SK-N-SH treated with all-trans-retinoic acid at 6 μM for 48 hours (cell line): Measurements from ENCODE around the gene RDH5.

Experiments used
- ATAC-seq: fragments of 200-7000 bp; cut with Tn5 transposase; 3 replicates; pipeline ENCODE4 v1.9.1; 2020; ENCODE audit warnings: mild to moderate bottlenecking, moderate library complexity
- BACH2 ChIP-seq: fragments of 250-450 bp; sonication (Bioruptor Pico); IDR thresholded peaks from 2 replicates; pipeline ENCODE4 v1.9.0; 2021; ENCODE audit warnings: mild to moderate bottlenecking, borderline replicate concordance
- CREB5 ChIP-seq: fragments of 250-450 bp; sonication (Bioruptor Pico); IDR thresholded peaks from 2 replicates; pipeline ENCODE4 v1.5.1; 2020; ENCODE audit warnings: low read depth, mild to moderate bottlenecking, moderate library complexity
- CSDC2 ChIP-seq: fragments of 250-450 bp; sonication (Bioruptor Pico); IDR thresholded peaks from 2 replicates; pipeline ENCODE4 v1.5.0; 2020; ENCODE audit warnings: mild to moderate bottlenecking, moderate library complexity
- CSRNP3 ChIP-seq: fragments of 250-450 bp; sonication (Bioruptor Pico); IDR thresholded peaks from 2 replicates; pipeline ENCODE4 v1.5.1; 2021; ENCODE audit warnings: mild to moderate bottlenecking, moderate library complexity
- ESRRG ChIP-seq: fragments of 250-450 bp; sonication (Bioruptor Pico); IDR thresholded peaks from 2 replicates; pipeline ENCODE4 v1.6.1; 2021; ENCODE audit warnings: mild to moderate bottlenecking
- GLIS3 ChIP-seq: fragments of 250-450 bp; sonication (Bioruptor Pico); IDR thresholded peaks from 2 replicates; pipeline ENCODE4 v1.5.0; 2020; ENCODE audit warnings: mild to moderate bottlenecking, moderate library complexity
- ISL1 ChIP-seq: fragments of 250-450 bp; sonication (Bioruptor Pico); IDR thresholded peaks from 2 replicates; pipeline ENCODE4 v2.1.2; 2022; ENCODE audit warnings: mild to moderate bottlenecking, moderate library complexity
- PATZ1 ChIP-seq: fragments of 250-450 bp; sonication (Bioruptor Pico); IDR thresholded peaks from 2 replicates; pipeline ENCODE4 v1.8.0; 2020; ENCODE audit warnings: mild to moderate bottlenecking, moderate library complexity, borderline replicate concordance
- POU6F1 ChIP-seq: fragments of 250-450 bp; sonication (Bioruptor Pico); IDR thresholded peaks from 2 replicates; pipeline ENCODE4 v1.8.0; 2021; ENCODE audit warnings: low read depth, mild to moderate bottlenecking, moderate library complexity, borderline replicate concordance
- PPARA ChIP-seq: fragments of 250-450 bp; sonication (Bioruptor Pico); IDR thresholded peaks from 2 replicates; pipeline ENCODE4 v1.5.0; 2020; ENCODE audit warnings: mild to moderate bottlenecking, borderline replicate concordance
- RARB ChIP-seq: fragments of 250-450 bp; sonication (Bioruptor Pico); IDR thresholded peaks from 2 replicates; pipeline ENCODE4 v1.8.0; 2021; ENCODE audit warnings: mild to moderate bottlenecking, moderate library complexity
- TOX ChIP-seq: fragments of 250-450 bp; sonication (Bioruptor Pico); IDR thresholded peaks from 2 replicates; pipeline ENCODE4 v1.8.0; 2021; ENCODE audit warnings: mild to moderate bottlenecking, moderate library complexity, borderline replicate concordance
- TSHZ2 ChIP-seq: fragments of 250-450 bp; sonication (Bioruptor Pico); IDR thresholded peaks from 2 replicates; pipeline ENCODE4 v1.5.0; 2020; ENCODE audit warnings: mild to moderate bottlenecking, moderate library complexity
- ZC3H10 ChIP-seq: fragments of 250-450 bp; sonication (Bioruptor Pico); IDR thresholded peaks from 2 replicates; pipeline ENCODE4 v1.5.1; 2021; ENCODE audit warnings: mild to moderate bottlenecking, moderate library complexity
- ZFP3 ChIP-seq: fragments of 250-450 bp; sonication (Bioruptor Pico); IDR thresholded peaks from 2 replicates; pipeline ENCODE4 v1.5.0; 2020; ENCODE audit warnings: mild to moderate bottlenecking, moderate library complexity
- ZFP30 ChIP-seq: fragments of 450-650 bp; formaldehyde crosslinking; IDR thresholded peaks from 2 replicates; pipeline ENCODE4 v1.5.0; 2022; ENCODE audit warnings: mild to moderate bottlenecking, moderate library complexity
- ZNF565 ChIP-seq: fragments of 450-650 bp; formaldehyde crosslinking; conservative IDR thresholded peaks from 2 replicates; pipeline ENCODE4 v1.5.0; 2020; ENCODE audit warnings: low read depth, mild to moderate bottlenecking, moderate library complexity
- ZNF70 ChIP-seq: fragments of 450-650 bp; formaldehyde crosslinking; IDR thresholded peaks from 2 replicates; pipeline ENCODE4 v1.5.0; 2020; ENCODE audit warnings: mild to moderate bottlenecking, moderate library complexity

RDH5 gene

GRCh38 chr12:55746174-55746912 lies 26.1 kb downstream of the RDH5 start:
- no peak for ATAC-seq
- TF ChIP-seq RARB (CRISPR knock-in tag) = no peak
- no peak for TF ChIP-seq CREB5 (CRISPR knock-in tag)
- no peak for TF ChIP-seq ZFP3 (CRISPR knock-in tag)

GRCh38 chr12:55746913-55747231 lies 26.7 kb downstream of the RDH5 start:
- ATAC-seq = no peak
- TF ChIP-seq ZNF70 (no peak), TOX (no peak), CSDC2 (no peak), ZFP30 (CRISPR knock-in tag) (no peak), POU6F1 (CRISPR knock-in tag) (no peak), PPARA (CRISPR knock-in tag) (no peak), ESRRG (CRISPR knock-in tag) (no peak), TSHZ2 (CRISPR knock-in tag) (no peak), PATZ1 (CRISPR knock-in tag) (no peak), ISL1 (CRISPR knock-in tag) (no peak), CSRNP3 (CRISPR knock-in tag) (no peak), BACH2 (CRISPR knock-in tag) (no peak), RARB (CRISPR knock-in tag) (no peak), CREB5 (CRISPR knock-in tag) (no peak)
- TF ChIP-seq, all 23 proteins: peak for 0

GRCh38 chr12:55748230-55748993 lies 28.2 kb downstream of the RDH5 start:
- no peak for ATAC-seq
- TF ChIP-seq CSRNP3 (CRISPR knock-in tag) (no peak), PATZ1 (CRISPR knock-in tag) (no peak), ZNF565 (CRISPR knock-in tag) (no peak), TSHZ2 (CRISPR knock-in tag) (no peak), RARB (CRISPR knock-in tag) (no peak), BACH2 (CRISPR knock-in tag) (no peak), GLIS3 (CRISPR knock-in tag) (no peak), ZC3H10 (CRISPR knock-in tag) (no peak)
